H1 (cell line): ENCODE results near the gene CRADD. TPM values are rescaled to one million over a fixed set of nuclear protein-coding genes. Genes with fewer than 3 reads are reported as not detected.

Source experiments
- CTCF ChIA-PET: fragments of 300-600 bp; sonication (Branson Sonifier 250); formaldehyde crosslinking; loops from one replicate; lab custom pipeline; 2021; ENCODE audit not compliant: partially characterized antibody; lab: Charles Lee
- POLR2A ChIA-PET: fragments of 300-600 bp; sonication (Branson Sonifier 250); formaldehyde crosslinking; loops from one replicate; lab custom pipeline; 2021; ENCODE audit warnings: inconsistent platforms; ENCODE audit not compliant: partially characterized antibody; lab: Charles Lee
- DNase-seq, 2 experiments: peaks; one replicate each; pipeline versions ENCODE4 v3.0.0 to v3.0.0-alpha.2; 2010 to 2022; ENCODE audit warnings: low spot score in 2 of 2, low read depth in 1 of 2, mixed read lengths in 1 of 2
- FAIRE-seq: peaks from 2 replicates; lab custom pipeline; 2011; peaks lifted over from hg19 to GRCh38; lab: Jason Lieb, UNC
- H2AFZ ChIP-seq: 2 replicates; pipeline ENCODE4 v1.8.1; 2012; ENCODE audit warnings: low read length, inconsistent platforms
- H2AK5ac ChIP-seq: 2 replicates; pipeline ENCODE4 v1.6.1; 2013; ENCODE audit warnings: low read depth, low read length
- H2BK120ac ChIP-seq: replicated peaks from 2 replicates; pipeline ENCODE3; 2013; ENCODE audit warnings: low read depth, low read length, inconsistent platforms
- H2BK12ac ChIP-seq: 2 replicates; pipeline ENCODE4 v1.6.1; 2013; ENCODE audit warnings: low read depth, low read length
- H2BK15ac ChIP-seq: 2 replicates; pipeline ENCODE4 v1.6.1; 2013; ENCODE audit warnings: low read length
- H2BK20ac ChIP-seq: 2 replicates; pipeline ENCODE4 v1.6.1; 2013; ENCODE audit warnings: low read length
- H2BK5ac ChIP-seq: 2 replicates; pipeline ENCODE4 v1.6.1; 2013; ENCODE audit warnings: low read depth, low read length
- H3K14ac ChIP-seq: 2 replicates; pipeline ENCODE4 v1.6.1; 2013; ENCODE audit warnings: inconsistent platforms; ENCODE audit not compliant: insufficient read length
- H3K18ac ChIP-seq: 2 replicates; pipeline ENCODE4 v1.6.1; 2013; ENCODE audit warnings: low read length; ENCODE audit errors: extremely low read depth
- H3K23ac ChIP-seq: 2 replicates; pipeline ENCODE4 v1.6.1; 2013; ENCODE audit warnings: inconsistent platforms; ENCODE audit not compliant: insufficient read length
- H3K23me2 ChIP-seq: 2 replicates; pipeline ENCODE4 v1.6.1; 2013; ENCODE audit warnings: low read depth, low read length
- H3K27ac ChIP-seq: 2 replicates; pipeline ENCODE4 v1.6.1; 2011; ENCODE audit warnings: low read depth, low read length, inconsistent platforms
- H3K27me3 ChIP-seq, 4 experiments: replicated peaks in 1 of 4; 1 replicate in 1 of 4; 2 replicates in 3 of 4; pipeline versions ENCODE4 v1.6.1 to v1.8.1; 2011 to 2013; ENCODE audit warnings: low read length in 3 of 4, mild to moderate bottlenecking in 3 of 4, inconsistent platforms in 2 of 4, mixed read lengths in 2 of 4, moderate library complexity in 1 of 4; ENCODE audit not compliant: control insufficient read depth in 3 of 4, insufficient read depth in 3 of 4; ENCODE audit errors: extremely low read depth in 1 of 4
- H3K36me3 ChIP-seq, 4 experiments: 2 replicates each; pipeline versions ENCODE4 v1.6.1 to v1.8.1; 2011 to 2013; ENCODE audit warnings: mild to moderate bottlenecking in 4 of 4, low read length in 3 of 4, moderate library complexity in 2 of 4, control low read depth in 1 of 4, inconsistent platforms in 1 of 4; ENCODE audit not compliant: insufficient read depth in 4 of 4, control insufficient read depth in 2 of 4
- H3K4ac ChIP-seq: replicated peaks from 2 replicates; pipeline ENCODE3; 2013; ENCODE audit warnings: low read length, low read depth, mixed read lengths, inconsistent platforms; ENCODE audit not compliant: insufficient read length
- H3K4me1 ChIP-seq, 4 experiments: replicated peaks in 1 of 4; 1 replicate in 1 of 4; 2 replicates in 3 of 4; pipeline versions ENCODE4 v1.6.1 to v1.8.1; 2011 to 2013; ENCODE audit warnings: low read length in 3 of 4, inconsistent platforms in 2 of 4, mixed read lengths in 1 of 4; ENCODE audit not compliant: insufficient read depth in 4 of 4, control insufficient read depth in 3 of 4
- H3K4me2 ChIP-seq, 2 experiments: 2 replicates each; pipeline versions ENCODE4 v1.6.1 to v1.8.1; 2011 to 2013; ENCODE audit warnings: low read depth in 2 of 2, low read length in 2 of 2, control low read depth in 1 of 2, inconsistent platforms in 1 of 2, mild to moderate bottlenecking in 1 of 2; ENCODE audit not compliant: insufficient read depth in 1 of 2
- H3K4me3 ChIP-seq, 4 experiments: fragments of 200-600, 300-600 bp in 1 of 4; sonication (generic), shearing (Covaris generic), sonication (Bioruptor Twin) in 1 of 4; 2 replicates each; pipeline versions ENCODE4 v1.5.1 to v1.8.1; 2011 to 2016; ENCODE audit warnings: low read length in 4 of 4, low read depth in 3 of 4, control low read depth in 2 of 4, inconsistent platforms in 2 of 4, mild to moderate bottlenecking in 2 of 4, mixed read lengths in 1 of 4, moderate library complexity in 1 of 4; ENCODE audit not compliant: insufficient read depth in 2 of 4; ENCODE audit errors: extremely low read depth in 1 of 4
- H3K56ac ChIP-seq: replicated peaks from 2 replicates; pipeline ENCODE3; 2013; ENCODE audit warnings: low read depth, mild to moderate bottlenecking, mixed read lengths, low read length, inconsistent platforms; ENCODE audit not compliant: insufficient read length
- H3K79me1 ChIP-seq: 2 replicates; pipeline ENCODE4 v1.6.1; 2013; ENCODE audit warnings: low read depth, low read length, control low read depth
- H3K79me2 ChIP-seq, 2 experiments: 2 replicates each; pipeline versions ENCODE4 v1.6.1 to v1.8.1; 2012 to 2013; ENCODE audit warnings: low read length in 2 of 2, mild to moderate bottlenecking in 2 of 2, inconsistent platforms in 1 of 2; ENCODE audit not compliant: insufficient read depth in 2 of 2, control insufficient read depth in 1 of 2
- H3K9ac ChIP-seq, 4 experiments: replicated peaks in 1 of 4; 1 replicate in 1 of 4; 2 replicates in 3 of 4; pipeline versions ENCODE4 v1.6.1 to v1.8.1; 2011 to 2013; ENCODE audit warnings: low read depth in 3 of 4, low read length in 3 of 4, control low read depth in 2 of 4, mild to moderate bottlenecking in 2 of 4, moderate library complexity in 2 of 4, inconsistent platforms in 1 of 4; ENCODE audit errors: extremely low read depth in 1 of 4
- H3K9me3 ChIP-seq, 2 experiments: 2 replicates each; pipeline versions ENCODE4 v1.6.1 to v1.8.1; 2012 to 2013; ENCODE audit warnings: mild to moderate bottlenecking in 2 of 2, moderate library complexity in 2 of 2, control low read depth in 1 of 2, inconsistent platforms in 1 of 2, low read depth in 1 of 2, low read length in 1 of 2, mixed read lengths in 1 of 2; ENCODE audit not compliant: insufficient read depth in 2 of 2
- H4K20me1 ChIP-seq, 2 experiments: replicated peaks in 1 of 2; 2 replicates each; pipeline versions ENCODE3 to v1.8.1; 2011 to 2013; ENCODE audit warnings: inconsistent platforms in 2 of 2, low read length in 2 of 2, mild to moderate bottlenecking in 1 of 2; ENCODE audit not compliant: insufficient read depth in 2 of 2, control insufficient read depth in 1 of 2
- H4K5ac ChIP-seq: 2 replicates; pipeline ENCODE4 v1.6.1; 2013; ENCODE audit warnings: low read length, low read depth, mixed read lengths, inconsistent platforms; ENCODE audit not compliant: insufficient read length
- H4K8ac ChIP-seq: 2 replicates; pipeline ENCODE4 v1.8.0; 2013; ENCODE audit warnings: mild to moderate bottlenecking, moderate library complexity, low read length, inconsistent platforms; ENCODE audit not compliant: insufficient read depth; ENCODE audit errors: extremely low read depth
- H4K91ac ChIP-seq: replicated peaks from 2 replicates; pipeline ENCODE3; 2013; ENCODE audit warnings: low read length, mixed read lengths, inconsistent platforms; ENCODE audit not compliant: insufficient read length
- BCL11A ChIP-seq, 2 experiments: IDR thresholded peaks; one replicate each; pipeline ENCODE4 v1.6.1; 2011; ENCODE audit warnings: low read depth in 2 of 2, low read length in 2 of 2, mild to moderate bottlenecking in 2 of 2
- BRCA1 ChIP-seq: IDR thresholded peaks from 2 replicates; pipeline ENCODE4 v1.6.1; 2012; ENCODE audit warnings: low read depth, low read length, improper control_type of control experiment
- CREB1 ChIP-seq: IDR thresholded peaks from 2 replicates; pipeline ENCODE4 v1.6.1; 2012; ENCODE audit warnings: inconsistent platforms
- CTBP2 ChIP-seq: IDR thresholded peaks from 2 replicates; pipeline ENCODE4 v1.7.0; 2011; ENCODE audit warnings: borderline replicate concordance, mild to moderate bottlenecking, moderate library complexity, mixed read lengths, low read length; ENCODE audit not compliant: insufficient read depth, insufficient read length
- EGR1 ChIP-seq: IDR thresholded peaks from 2 replicates; pipeline ENCODE4 v1.6.1; 2011; ENCODE audit warnings: low read depth, low read length, borderline replicate concordance
- EP300 ChIP-seq, 2 experiments: IDR thresholded peaks; 1 replicate in 1 of 2; 2 replicates in 1 of 2; pipeline ENCODE4 v1.6.1; 2011 to 2012; ENCODE audit warnings: low read depth in 2 of 2, low read length in 2 of 2, mild to moderate bottlenecking in 2 of 2, borderline replicate concordance in 1 of 2, inconsistent platforms in 1 of 2, moderate library complexity in 1 of 2
- JUN ChIP-seq: IDR thresholded peaks from 2 replicates; pipeline ENCODE4 v1.6.1; 2011; ENCODE audit warnings: low read depth, mild to moderate bottlenecking, improper control_type of control experiment, low read length
- RNF2 ChIP-seq: fragments of 200-900, 300-1000 bp; sonication (generic); IDR thresholded peaks from 2 replicates; pipeline ENCODE4 v1.7.1; 2016; ENCODE audit warnings: borderline replicate concordance, low read depth, mild to moderate bottlenecking, antibody characterized with exemption, low read length; ENCODE audit not compliant: poor library complexity, severe bottlenecking; ENCODE audit errors: missing control alignments
- SP1 ChIP-seq: IDR thresholded peaks from 2 replicates; pipeline ENCODE4 v1.6.1; 2011; ENCODE audit warnings: low read depth, low read length
- SP2 ChIP-seq: IDR thresholded peaks from 2 replicates; pipeline ENCODE4 v1.6.1; 2012; ENCODE audit warnings: mild to moderate bottlenecking, low read length, inconsistent platforms
- TAF1 ChIP-seq: IDR thresholded peaks from 2 replicates; pipeline ENCODE4 v1.6.1; 2011; ENCODE audit warnings: mild to moderate bottlenecking, low read depth, low read length
- TAF7 ChIP-seq: optimal IDR thresholded peaks from 2 replicates; pipeline ENCODE3; 2011; ENCODE audit warnings: low read depth, mild to moderate bottlenecking, inconsistent platforms, low read length, moderate library complexity, borderline replicate concordance
- TBP ChIP-seq: IDR thresholded peaks from 2 replicates; pipeline ENCODE4 v1.6.1; 2011; ENCODE audit warnings: low read depth, low read length, improper control_type of control experiment
- WGBS, 2 experiments: shearing (Covaris generic) in 1 of 2; methylation state at CpG; one replicate each; pipeline versions ENCODE4 v1.1.6 to v1.1.7; 2013 to 2015; ENCODE audit warnings: low lambda C conversion rate in 2 of 2, mixed read lengths in 2 of 2, inconsistent platforms in 1 of 2, low coverage in 1 of 2, missing lambda C conversion rate in 1 of 2; ENCODE audit not compliant: insufficient replicate concordance in 2 of 2, insufficient coverage in 1 of 2, insufficient read length in 1 of 2; ENCODE audit errors: extremely low coverage in 1 of 2, missing lambda C conversion rate in 1 of 2; 5-methylcytosine and 5-hydroxymethylcytosine counted together
- polyA plus RNA-seq, 7 experiments: library from polyadenylated mRNA; depleted of rRNA in 3 of 7; stranded (reverse) in 5 of 7; unstranded in 2 of 7; fragments of >200 nt in 5 of 7; fragments of 200-250 nt in 2 of 7; gene quantifications; 1 replicate in 5 of 7; 2 replicates in 1 of 7; 4 replicates in 1 of 7; pipeline versions ENCODE4 v1.2.1 to v1.2.3, GENCODE V29; 2011 to 2013; ENCODE audit warnings: missing spikeins in 2 of 7, mixed read lengths in 2 of 7
- total RNA-seq: library from RNA; stranded (reverse); fragmentation: NEBNext Ultra II Directional; extraction: Animal tissue kit (Norgen Biotek cat#: 25700); gene quantifications from 2 replicates; pipeline ENCODE4 v1.2.1, GENCODE V29; 2021

The CRADD gene
- total and polyA plus RNA-seq, 2 of the 8 experiments (the other 6 are each of a cell fraction or from before 2014, with no cell fraction given), result 8.1 to 15.4 TPM

DNA sequence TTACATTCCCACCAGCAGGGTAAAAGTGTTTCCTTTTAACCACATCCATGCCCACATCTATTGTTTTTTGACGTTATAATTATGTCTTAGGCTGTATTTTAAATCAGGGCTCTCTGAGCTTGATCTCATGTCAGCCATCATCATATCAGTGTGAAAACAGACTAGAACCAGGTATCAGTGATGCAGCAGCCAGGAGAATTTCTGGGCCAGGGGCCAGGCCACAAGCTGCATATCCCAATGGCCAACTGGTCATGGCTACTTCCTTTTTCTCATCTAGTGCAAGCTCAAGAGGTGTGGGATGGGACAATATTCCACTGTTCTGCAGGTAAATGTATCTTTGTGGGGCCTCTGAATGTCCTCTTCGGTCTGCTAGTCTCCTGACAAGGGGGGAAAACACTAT lies 125.1 kb downstream of the CRADD start:
- Histone ChIP-seq H3K18ac (no peak overlapping the region), H3K23me2 (no peaks in the 10 kb centered on the region), H3K14ac (no peak overlapping the region), H2AK5ac (no peak overlapping the region), H3K27me3 (no peaks in the 10 kb centered on the region), H3K4me1 (peaks cover 0 to 7% (median 2%) of the 10 kb centered on the region in 4 experiments; a peak in 4 of 7 replicates), H3K9me3 (no peaks in the 10 kb centered on the region), H2BK120ac (no peak overlapping the region), H2BK15ac (no peak overlapping the region), H2AFZ (no peak overlapping the region), H4K8ac (no peak overlapping the region), H3K9ac (no peak overlapping the region), H3K4me2 (no peak overlapping the region), H3K36me3 (no peaks in the 10 kb centered on the region), H3K79me1 (no peaks in the 10 kb centered on the region), H3K23ac (no peak overlapping the region), H4K20me1 (no peaks in the 10 kb centered on the region), H2BK12ac (no peak overlapping the region), H3K4me3 (no peak overlapping the region), H3K56ac (no peak overlapping the region), H3K79me2 (no peaks in the 10 kb centered on the region), H2BK5ac (no peak overlapping the region), H2BK20ac (no peak overlapping the region), H3K4ac (no peak overlapping the region), H4K91ac (no peak overlapping the region), H3K27ac (no peak overlapping the region), H4K5ac (no peak overlapping the region)
- ChIA-PET POLR2A (interaction anchor here (0.6 to 1.3 kb wide), 3 partner anchors 15 to 233 kb away, joined by 3 to 5 read pairs (median 3); partner anchors contain the start of gene SOCS2), CTCF (interaction anchor here (0.7 to 3.1 kb wide), 20 partner anchors 10 to 299 kb away, joined by 3 to 17 read pairs (median 3); no protein-coding TSS in a partner anchor)
- DNase-seq (no peak), FAIRE-seq (no peak)
- no peak for TF ChIP-seq TAF1
- TF ChIP-seq CTBP2, result no peak
- no peak for TF ChIP-seq RNF2
- no peak for TF ChIP-seq TBP
- TF ChIP-seq CREB1, result no peak
- TF ChIP-seq SP2, result no peak
- no peak for TF ChIP-seq EGR1
- no peak for TF ChIP-seq BCL11A (IDR thresholded peaks at IDR 0.05; ENCODE audit: low read depth in 2 of 2, low read length in 2 of 2)
- TF ChIP-seq EP300 (IDR thresholded peaks at IDR 0.05; ENCODE audit: borderline replicate concordance in 1 of 2, low read depth in 2 of 2, low read length in 2 of 2), result no peak
- TF ChIP-seq TAF7, result no peak
- no peak for TF ChIP-seq BRCA1
- no peak for TF ChIP-seq SP1
- no peak for TF ChIP-seq JUN
- WGBS, 2 experiments, result 83% methylated on average over 2 of the region's 2 CpGs; no CpG with 5 or more reads in 1 of the 2 experiments
